K562 (cell line): ENCODE measurements around the gene SYNE2.

Experiments used
- BCLAF1 ChIP-seq, 2 experiments: fragments of 450-650 bp in 1 of 2; IDR thresholded peaks; 2 replicates each; pipeline ENCODE4 v1.6.1; 2011 to 2017; ENCODE audit warnings: low read depth in 2 of 2, antibody characterized with exemption in 1 of 2, borderline replicate concordance in 1 of 2, low read length in 1 of 2, mild to moderate bottlenecking in 1 of 2, mixed read lengths in 1 of 2; ENCODE audit not compliant: control insufficient read depth in 1 of 2
- CEBPG ChIP-seq, 3 experiments: fragments of 200-800 bp in 1 of 3; sonication (Bioruptor generic) in 1 of 3; sonication (generic) in 1 of 3; formaldehyde crosslinking in 1 of 3; IDR thresholded peaks in 2 of 3; conservative IDR thresholded peaks in 1 of 3; 2 replicates each; pipeline versions ENCODE4 v1.6.1 to v1.8.0; 2016 to 2022; ENCODE audit warnings: missing compliant biosample characterization in 2 of 3, missing genetic modification characterization in 2 of 3, mild to moderate bottlenecking in 1 of 3, missing genetic modification reagents in 1 of 3
- CTCF ChIP-seq, 3 experiments: IDR thresholded peaks in 2 of 3; conservative IDR thresholded peaks in 1 of 3; 2 replicates each; pipeline ENCODE4 v1.5.1; 2011 to 2012; ENCODE audit warnings: low read length in 3 of 3, mild to moderate bottlenecking in 3 of 3, control low read depth in 2 of 3, improper control_type of control experiment in 1 of 3, inconsistent platforms in 1 of 3, low read depth in 1 of 3, mixed read lengths in 1 of 3, moderate library complexity in 1 of 3; ENCODE audit not compliant: insufficient read depth in 2 of 3
- GTF2A2 ChIP-seq: IDR thresholded peaks from 2 replicates; pipeline ENCODE4 v1.6.1; 2016; ENCODE audit warnings: mild to moderate bottlenecking, missing genetic modification characterization, missing compliant biosample characterization
- NFIC ChIP-seq: fragments of 450-650 bp; IDR thresholded peaks from 2 replicates; pipeline ENCODE4 v1.6.1; 2017; ENCODE audit warnings: mild to moderate bottlenecking, inconsistent platforms
- RBFOX2 ChIP-seq: fragments of 200-400 bp; formaldehyde crosslinking; IDR thresholded peaks from 2 replicates; pipeline ENCODE4 v1.6.1; 2017; ENCODE audit warnings: low read depth, mild to moderate bottlenecking, low read length, moderate library complexity
- SP1 ChIP-seq: sonication (generic); formaldehyde crosslinking; IDR thresholded peaks from 2 replicates; pipeline ENCODE4 v1.8.1; 2022; ENCODE audit warnings: mild to moderate bottlenecking, missing genetic modification reagents
- ZBTB40 ChIP-seq, 2 experiments: fragments of 450-650 bp in 1 of 2; sonication (generic) in 1 of 2; formaldehyde crosslinking in 1 of 2; IDR thresholded peaks; 2 replicates each; pipeline versions ENCODE4 v1.7.1 to v1.9.0; 2016 to 2022; ENCODE audit warnings: inconsistent platforms in 1 of 2, mild to moderate bottlenecking in 1 of 2, missing genetic modification reagents in 1 of 2
- ZBTB7A ChIP-seq: IDR thresholded peaks from 2 replicates; pipeline ENCODE4 v1.6.1; 2011; ENCODE audit warnings: low read depth, mild to moderate bottlenecking, low read length, moderate library complexity, borderline replicate concordance; ENCODE audit not compliant: control insufficient read depth

GRCh38 chr14:64218344-64219240 is 365.8 kb downstream of the SYNE2 start:
- TF ChIP-seq RBFOX2 (no peak), ZBTB40 (IDR thresholded peaks at IDR 0.05) (no peak), ZBTB40 (CRISPR knock-in tag; IDR thresholded peaks at IDR 0.05) (no peak), CTCF (IDR thresholded peaks at IDR 0.05 in 2 of 3, conservative IDR thresholded peaks at IDR 0.05 in 1 of 3; ENCODE audit: insufficient read depth in 2 of 3, low read depth in 1 of 3, low read length in 3 of 3) (no peak), NFIC (no peak), ZBTB7A (no peak), GTF2A2 (tag) (no peak), SP1 (no peak), CEBPG (CRISPR knock-in tag; IDR thresholded peaks at IDR 0.05) (no peak), CEBPG (tag; conservative IDR thresholded peaks at IDR 0.05 in 1 of 2, IDR thresholded peaks at IDR 0.05 in 1 of 2) (no peak), BCLAF1 (IDR thresholded peaks at IDR 0.05; ENCODE audit: borderline replicate concordance in 1 of 2, control insufficient read depth in 1 of 2, low read depth in 2 of 2, low read length in 1 of 2) (no peak)
